Lung microvascular endothelial cell (primary cell): ENCODE results near the gene KIF18B. TPM values are rescaled to one million over a fixed set of nuclear protein-coding genes. Genes with fewer than 3 reads are reported as not detected.

ENCODE experiments used
- DNase-seq, 2 donors: peaks; one replicate each; pipeline versions ENCODE4 v3.0.0 to v3.0.0-alpha.2; 2010; ENCODE audit warnings: low read depth in 2 of 2
- total RNA-seq: library from RNA; depleted of rRNA; stranded (reverse); fragments of >200 nt; gene quantifications from 2 replicates; pipeline ENCODE4 v1.2.1, GENCODE V29; 2014

The KIF18B gene
- total RNA-seq, 1 donor from 2014 or later, result 0.60 TPM

- DNase-seq, result no peak
Measured at GRCh38 chr17:44905006-44906000, 42.3 kb downstream of the KIF18B start.

GRCh38 chr17:44904001-44904984, 43.3 kb downstream of the KIF18B start:
- DNase-seq, result no peak

- DNase-seq, result peak in 1 of 2 donors; percentile 28
Measured at GRCh38 chr17:44903012-44903685, 44.4 kb downstream of the KIF18B start.

- no peak for DNase-seq
Measured at GRCh38 chr17:44902135-44902760, 45.3 kb downstream of the KIF18B start.

- DNase-seq, result peak; percentile 71 to 78
Measured at GRCh38 chr17:44901411-44901921, 46.1 kb downstream of the KIF18B start.

GRCh38 chr17:44900894-44901293, 46.7 kb downstream of the KIF18B start:
- DNase-seq, result peak; percentile 79 to 96

- peak; percentile 92 to 96 for DNase-seq
Measured at GRCh38 chr17:44899074-44899782, 48.3 kb downstream of the KIF18B start, which contains the start of gene EFTUD2. TSS of gene EFTUD2 (minus strand) at chr17:44899445. CDS start at chr17:44894521, 4,924 bp downstream.

- peak; percentile 68 for DNase-seq
Measured at GRCh38 chr17:44898768-44899073, 48.9 kb downstream of the KIF18B start.

GRCh38 chr17:44894642-44895041, 52.9 kb downstream of the KIF18B start:
- no peak for DNase-seq

GRCh38 chr17:44892250-44892649, 55.3 kb downstream of the KIF18B start:
- no peak for DNase-seq

GRCh38 chr17:44889003-44889402, 58.6 kb downstream of the KIF18B start:
- DNase-seq, result no peak

GRCh38 chr17:44887971-44888954, 59.3 kb downstream of the KIF18B start:
- no peak for DNase-seq

GRCh38 chr17:44887016-44887415, 60.6 kb downstream of the KIF18B start:
- no peak for DNase-seq

- DNase-seq, result no peak
Measured at GRCh38 chr17:44884941-44885340, 62.6 kb downstream of the KIF18B start.

- DNase-seq, result no peak
Measured at GRCh38 chr17:44881145-44881544, 66.4 kb downstream of the KIF18B start.

- DNase-seq, result no peak
Measured at GRCh38 chr17:44880062-44880461, 67.5 kb downstream of the KIF18B start.

GRCh38 chr17:44879376-44879775, 68.2 kb downstream of the KIF18B start:
- no peak for DNase-seq

GRCh38 chr17:44878627-44879221, 68.8 kb downstream of the KIF18B start:
- DNase-seq, result peak; percentile 40 to 47
